ENCODE data around the gene MEOX1. TPM values are rescaled to one million over a fixed set of nuclear protein-coding genes. Genes with fewer than 3 reads are reported as not detected.
A peak's percentile ranks its signal among the peaks of the same experiment; 100 is the strongest.

MEOX1 gene
- total and polyA plus RNA-seq, 3 experiments from 2014 or later = 0.86 to 5.4 (median 1.2) TPM

DNA sequence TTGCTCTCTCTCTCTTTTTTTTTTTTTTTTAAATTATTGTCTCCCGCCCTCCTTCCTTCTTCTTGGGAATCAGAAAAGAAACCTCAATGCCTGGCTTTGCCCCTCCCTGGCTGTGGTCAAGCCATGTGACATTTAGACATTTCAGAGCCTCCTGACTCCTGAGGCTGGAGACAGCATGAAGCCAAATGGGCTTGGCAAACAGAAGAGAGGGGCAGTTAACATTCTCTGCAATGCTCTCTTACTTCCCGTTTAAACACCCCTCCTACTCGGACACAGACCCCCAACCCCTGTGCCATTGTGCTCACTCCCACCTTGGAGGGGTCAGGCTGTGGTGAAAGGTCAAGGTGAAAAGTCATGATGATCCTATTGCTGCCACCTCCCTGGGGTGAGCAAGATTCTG lies 14.7 kb upstream of the MEOX1 start:
- Mint-ChIP-seq H3K27ac (no peak overlapping the region), H3K27me3 (peaks cover 0 to 14% of the 10 kb centered on the region in 2 donors), H3K9me3 (no peaks in the 10 kb centered on the region), H3K4me1 (peaks cover 6 to 11% (median 7%) of the 10 kb centered on the region in 3 donors), H3K4me3 (no peak overlapping the region), H3K36me3 (no peaks in the 10 kb centered on the region)
- DNase-seq = no peak
- H3K36me3 ChIP-seq (ENCODE audit: insufficient read depth, low read length) = no peaks in the 10 kb centered on the region
- H3K27me3 ChIP-seq (ENCODE audit: insufficient read depth, low read length, poor library complexity, severe bottlenecking) = no peaks in the 10 kb centered on the region
- no peak overlapping the region for H3K27ac ChIP-seq (ENCODE audit: low read depth, low read length)
- POLR2A ChIA-PET = no interaction called here
- peaks cover 3% of the 10 kb centered on the region for H3K4me1 ChIP-seq (ENCODE audit: insufficient read depth, low read length)
- H3K4me3 ChIP-seq (ENCODE audit: low read length) = no peak overlapping the region
- H3K9me3 ChIP-seq (ENCODE audit: low read length) = no peaks in the 10 kb centered on the region
- CTCF ChIA-PET = interaction anchor here (1.2 to 1.4 kb wide), 3 partner anchors 14 to 283 kb away, joined by 3 to 4 read pairs (median 3); no protein-coding TSS in a partner anchor

DNA sequence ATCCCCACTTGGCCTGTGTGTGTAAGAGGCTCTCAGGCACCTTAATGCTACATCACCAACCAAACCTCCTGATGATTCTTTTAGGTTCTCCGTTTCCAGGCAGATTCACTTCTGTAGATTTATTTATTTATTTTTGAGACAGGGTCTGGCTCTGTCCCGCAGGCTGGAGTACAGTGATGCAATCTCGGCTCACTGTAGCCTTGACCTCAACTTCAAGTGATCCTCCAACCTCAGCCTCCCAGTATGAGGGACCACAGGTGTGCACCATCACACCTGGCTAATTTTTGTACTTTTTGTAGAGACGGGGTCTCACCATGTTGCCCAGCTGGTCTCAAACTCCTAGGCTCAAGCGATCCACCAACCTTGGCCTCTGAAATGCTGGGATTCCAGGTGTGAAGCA lies 12.7 kb upstream of the MEOX1 start:
- Mint-ChIP-seq H3K4me3 (no peak overlapping the region), H3K9me3 (no peaks in the 10 kb centered on the region), H3K4me1 (peaks cover 9 to 16% (median 12%) of the 10 kb centered on the region in 3 donors), H3K27me3 (peaks cover 2 to 6% of the 10 kb centered on the region in 2 donors), H3K27ac (no peak overlapping the region), H3K36me3 (no peaks in the 10 kb centered on the region)
- DNase-seq = no peak
- Histone ChIP-seq H3K36me3 (ENCODE audit: insufficient read depth, low read length) (no peaks in the 10 kb centered on the region), H3K27me3 (ENCODE audit: insufficient read depth, low read length, poor library complexity, severe bottlenecking) (no peaks in the 10 kb centered on the region), H3K9me3 (ENCODE audit: low read length) (no peaks in the 10 kb centered on the region), H3K4me1 (ENCODE audit: insufficient read depth, low read length) (peaks cover 3% of the 10 kb centered on the region), H3K27ac (ENCODE audit: low read depth, low read length) (no peak overlapping the region), H3K4me3 (ENCODE audit: low read length) (no peak overlapping the region)
- CTCF ChIA-PET = interaction anchor here (0.7 to 5.8 kb wide), 14 partner anchors 9 to 104 kb away, joined by 3 to 120 read pairs (median 5); partner anchors contain the start of gene MEOX1
- POLR2A ChIA-PET = no interaction called here

DNA sequence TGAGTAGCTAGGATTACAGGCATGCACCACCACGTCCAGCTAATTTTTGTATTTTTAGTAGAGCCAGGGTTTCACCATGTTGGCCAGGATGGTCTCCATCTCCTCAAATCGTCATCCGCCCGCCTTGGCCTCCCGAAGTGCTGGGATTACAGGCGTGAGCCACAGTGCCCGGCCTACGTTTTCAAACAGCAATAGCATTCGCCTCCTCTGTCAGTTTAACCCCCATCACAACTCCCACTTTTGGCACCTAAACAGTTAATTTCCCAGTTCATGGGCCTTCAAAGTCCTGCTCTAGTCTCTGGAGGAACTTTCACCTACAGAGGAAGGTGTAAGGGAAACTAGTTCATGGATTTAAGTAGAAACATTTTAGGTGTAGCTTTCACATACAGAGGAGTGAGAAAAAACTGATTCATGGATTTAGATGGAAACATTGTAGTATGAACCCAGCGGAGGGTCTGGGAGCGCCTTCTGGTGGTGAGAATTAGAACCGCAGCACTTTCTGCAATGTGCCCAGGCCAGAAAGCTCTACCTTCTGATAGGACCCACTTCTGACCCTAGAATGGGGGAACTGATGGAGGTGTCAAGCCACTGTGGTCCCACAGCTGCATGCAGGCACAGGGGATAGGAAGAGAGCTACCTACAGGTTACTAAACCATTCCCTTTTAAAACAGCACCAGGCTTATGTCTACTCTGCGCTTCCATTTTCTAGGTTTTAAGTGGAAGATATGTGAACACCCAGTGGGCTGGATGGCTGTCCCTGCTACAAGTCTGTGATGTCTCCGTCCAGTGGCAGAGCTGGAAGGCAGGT lies 12.0 kb upstream of the MEOX1 start:
- no peaks in the 10 kb centered on the region for H3K27me3 ChIP-seq (ENCODE audit: insufficient read depth, low read length, poor library complexity, severe bottlenecking)
- H3K36me3 ChIP-seq (ENCODE audit: insufficient read depth, low read length) = no peaks in the 10 kb centered on the region
- Mint-ChIP-seq H3K9me3 (no peaks in the 10 kb centered on the region), H3K36me3 (no peaks in the 10 kb centered on the region), H3K4me3 (no peak overlapping the region), H3K4me1 (peaks cover 9 to 16% (median 12%) of the 10 kb centered on the region in 3 donors), H3K27me3 (peaks cover 2 to 6% of the 10 kb centered on the region in 2 donors), H3K27ac (no peak overlapping the region)
- H3K4me1 ChIP-seq (ENCODE audit: insufficient read depth, low read length) = peaks cover 3% of the 10 kb centered on the region
- no peaks in the 10 kb centered on the region for H3K9me3 ChIP-seq (ENCODE audit: low read length)
- ChIA-PET POLR2A (no interaction called here), CTCF (interaction anchor here (0.7 to 5.8 kb wide), 16 partner anchors 10 to 103 kb away, joined by 3 to 120 read pairs (median 5); partner anchors contain the start of gene MEOX1)
- DNase-seq = peak; percentile 50 to 75 (median 61)
- H3K27ac ChIP-seq (ENCODE audit: low read depth, low read length) = no peak overlapping the region
- no peak overlapping the region for H3K4me3 ChIP-seq (ENCODE audit: low read length)

DNA sequence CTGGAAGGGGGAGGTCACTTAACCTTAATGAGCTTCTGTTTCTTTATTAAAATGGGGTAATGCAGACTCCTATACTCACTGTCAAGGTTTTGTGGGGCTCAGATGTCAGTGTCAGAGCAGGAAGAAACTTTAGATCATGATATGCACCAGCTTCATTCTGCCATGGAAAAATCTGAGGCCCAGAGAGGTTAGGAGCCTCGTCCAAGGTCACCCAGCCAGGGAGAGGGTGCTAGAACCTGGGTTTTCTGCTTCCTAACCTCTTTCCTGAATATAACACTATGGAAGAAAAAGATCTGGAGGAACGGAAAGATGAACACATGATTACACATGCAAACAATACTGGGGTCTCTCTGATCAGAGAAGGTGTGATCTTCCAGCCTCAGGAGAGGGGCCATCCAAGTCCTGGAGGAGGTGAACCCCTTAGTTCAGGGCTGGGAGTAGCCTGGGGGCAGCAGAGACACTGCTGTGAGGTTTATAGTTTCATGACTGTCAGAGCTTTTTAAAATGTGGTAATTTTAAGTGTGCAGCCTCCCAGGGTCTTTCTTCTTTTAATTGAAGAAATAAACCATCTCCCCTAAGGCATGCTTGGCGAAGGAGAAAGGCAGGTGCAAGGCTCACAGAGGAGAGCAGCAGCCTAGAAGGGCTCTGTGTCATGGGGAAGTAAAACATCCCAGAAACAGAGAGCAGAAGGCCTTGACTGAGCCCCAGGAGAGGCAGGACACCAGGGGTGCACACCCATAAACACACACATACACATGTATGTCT lies 10.2 kb upstream of the MEOX1 start:
- Mint-ChIP-seq H3K4me1 (peaks cover 5 to 9% (median 6%) of the 10 kb centered on the region in 3 donors), H3K27me3 (peaks cover 2 to 3% of the 10 kb centered on the region in 2 donors), H3K9me3 (no peaks in the 10 kb centered on the region), H3K4me3 (no peak overlapping the region), H3K27ac (no peak overlapping the region), H3K36me3 (no peaks in the 10 kb centered on the region)
- Histone ChIP-seq H3K27me3 (ENCODE audit: insufficient read depth, low read length, poor library complexity, severe bottlenecking) (no peaks in the 10 kb centered on the region), H3K27ac (ENCODE audit: low read depth, low read length) (no peak overlapping the region), H3K36me3 (ENCODE audit: insufficient read depth, low read length) (no peaks in the 10 kb centered on the region), H3K4me1 (ENCODE audit: insufficient read depth, low read length) (no peaks in the 10 kb centered on the region), H3K9me3 (ENCODE audit: low read length) (no peaks in the 10 kb centered on the region), H3K4me3 (ENCODE audit: low read length) (no peak overlapping the region)
- no peak for DNase-seq
- ChIA-PET POLR2A (no interaction called here), CTCF (interaction anchor here (1.6 to 5.8 kb wide), 6 partner anchors 20 to 108 kb away, joined by 3 to 120 read pairs (median 6); no protein-coding TSS in a partner anchor)

DNA sequence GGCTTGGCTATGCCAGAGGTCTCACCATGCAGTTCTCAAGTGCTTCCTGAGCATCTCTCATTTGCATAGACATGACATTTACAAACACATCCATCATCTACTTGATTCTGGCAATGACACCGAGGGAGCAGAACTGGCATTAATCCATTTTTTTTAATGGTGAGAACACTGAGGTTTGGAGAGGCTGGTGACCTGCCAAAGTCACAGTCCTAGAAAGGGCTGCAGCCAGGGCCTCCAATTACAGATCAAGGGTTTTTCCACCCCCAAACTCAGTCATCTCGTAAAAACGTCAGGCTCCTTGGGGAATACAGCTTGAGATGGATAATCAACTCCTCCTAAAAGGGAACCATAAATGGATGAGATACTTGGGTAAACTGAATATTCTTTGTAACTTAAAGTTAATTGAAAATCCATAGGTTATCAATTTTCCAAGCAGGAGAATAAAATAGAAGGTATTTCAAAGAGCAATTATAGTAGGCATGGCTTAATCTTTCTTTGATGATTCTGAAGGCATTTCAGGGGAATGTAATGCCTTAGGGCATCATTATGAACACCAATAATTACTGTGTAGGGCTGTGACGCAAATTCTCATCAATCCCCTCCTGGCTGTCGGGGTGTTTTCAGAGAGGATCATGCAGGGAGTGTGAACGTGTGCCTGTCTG lies 9.4 kb upstream of the MEOX1 start:
- no peaks in the 10 kb centered on the region for H3K9me3 Mint-ChIP-seq
- ChIA-PET CTCF (interaction anchor here (0.6 to 5.8 kb wide), 3 partner anchors 89 to 107 kb away, joined by 3 to 120 read pairs (median 3); no protein-coding TSS in a partner anchor), POLR2A (no interaction called here)
- Histone ChIP-seq H3K36me3 (ENCODE audit: insufficient read depth, low read length) (no peaks in the 10 kb centered on the region), H3K27me3 (ENCODE audit: insufficient read depth, low read length, poor library complexity, severe bottlenecking) (no peaks in the 10 kb centered on the region), H3K9me3 (ENCODE audit: low read length) (no peaks in the 10 kb centered on the region), H3K4me3 (ENCODE audit: low read length) (no peak overlapping the region), H3K27ac (ENCODE audit: low read depth, low read length) (no peak overlapping the region), H3K4me1 (ENCODE audit: insufficient read depth, low read length) (no peaks in the 10 kb centered on the region)
- no peak overlapping the region for H3K27ac Mint-ChIP-seq
- no peak for DNase-seq
- peaks cover 5 to 9% (median 6%) of the 10 kb centered on the region in 3 donors for H3K4me1 Mint-ChIP-seq
- H3K4me3 Mint-ChIP-seq = no peak overlapping the region
- no peaks in the 10 kb centered on the region for H3K36me3 Mint-ChIP-seq
- H3K27me3 Mint-ChIP-seq = peaks cover 2 to 3% of the 10 kb centered on the region in 2 donors

DNA sequence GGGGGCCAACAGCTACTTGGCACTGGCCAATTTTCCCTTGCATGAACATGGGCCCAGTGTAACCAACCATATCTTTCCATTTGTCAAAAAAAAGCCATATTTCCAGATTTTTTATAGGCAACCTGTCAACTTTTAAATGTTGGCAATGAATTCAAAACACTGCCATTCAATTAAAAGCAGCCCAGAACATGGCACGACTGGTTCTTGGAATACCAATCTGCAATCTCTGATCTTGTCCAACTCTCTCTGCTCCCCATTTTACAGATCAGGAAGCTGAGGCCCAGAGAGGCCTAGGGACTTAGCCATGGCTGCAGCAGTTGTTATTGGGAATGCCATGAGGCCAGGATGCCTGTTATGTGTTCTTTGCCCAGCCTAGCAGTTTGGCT lies 8.9 kb upstream of the MEOX1 start:
- H3K27ac Mint-ChIP-seq = no peak overlapping the region
- no peaks in the 10 kb centered on the region for H3K9me3 Mint-ChIP-seq
- Histone ChIP-seq H3K9me3 (ENCODE audit: low read length) (no peaks in the 10 kb centered on the region), H3K4me1 (ENCODE audit: insufficient read depth, low read length) (no peaks in the 10 kb centered on the region), H3K36me3 (ENCODE audit: insufficient read depth, low read length) (no peaks in the 10 kb centered on the region), H3K4me3 (ENCODE audit: low read length) (no peak overlapping the region), H3K27me3 (ENCODE audit: insufficient read depth, low read length, poor library complexity, severe bottlenecking) (no peaks in the 10 kb centered on the region), H3K27ac (ENCODE audit: low read depth, low read length) (no peak overlapping the region)
- POLR2A ChIA-PET = no interaction called here
- no peak overlapping the region for H3K4me3 Mint-ChIP-seq
- H3K36me3 Mint-ChIP-seq = no peaks in the 10 kb centered on the region
- H3K27me3 Mint-ChIP-seq = peaks cover 2 to 3% of the 10 kb centered on the region in 2 donors
- DNase-seq = no peak
- CTCF ChIA-PET = interaction anchor here (0.6 to 5.8 kb wide), 3 partner anchors 89 to 107 kb away, joined by 3 to 120 read pairs (median 3); no protein-coding TSS in a partner anchor
- peaks cover 5 to 9% (median 6%) of the 10 kb centered on the region in 3 donors for H3K4me1 Mint-ChIP-seq

DNA sequence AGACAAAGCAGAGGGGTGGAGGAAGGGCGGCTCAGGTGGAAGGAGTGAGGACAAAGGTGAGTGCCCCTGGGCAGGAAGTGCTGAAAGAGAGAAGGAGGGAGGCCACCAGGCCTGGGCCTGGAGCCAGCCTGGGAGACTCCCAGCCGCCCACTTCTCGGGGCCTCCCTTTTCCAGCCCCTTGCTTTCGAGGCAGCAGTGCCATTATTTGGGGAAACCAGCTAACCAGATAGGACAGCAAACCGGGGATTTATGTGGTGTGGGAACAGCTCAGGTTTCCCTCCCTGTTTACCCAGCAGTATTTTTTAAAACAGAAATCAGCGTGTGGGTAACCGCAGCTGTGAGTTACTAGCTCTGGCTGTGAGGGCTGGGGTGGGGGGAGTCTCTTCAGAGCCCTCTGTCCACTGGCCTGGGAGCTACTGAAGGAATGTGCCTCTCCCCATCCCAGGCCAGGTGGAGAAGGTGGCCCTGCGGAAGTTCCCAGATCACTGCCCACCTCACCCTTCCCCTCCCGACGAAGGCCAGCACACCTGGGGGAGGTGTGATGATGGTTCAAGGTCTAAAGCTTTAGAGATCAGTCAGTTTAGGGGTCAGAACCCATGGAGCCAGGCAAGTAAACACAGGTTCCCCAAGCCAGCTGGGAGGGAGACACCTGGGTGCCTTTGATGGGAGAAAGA lies 8.4 kb upstream of the MEOX1 start:
- peak overlapping the region in 1 of 8 donors; percentile 81 for H3K27ac Mint-ChIP-seq
- POLR2A ChIA-PET = no interaction called here

More for the DNA sequence above, 8.4 kb upstream of the MEOX1 start:
- DNase-seq = no peak
- Mint-ChIP-seq H3K4me1 (peaks cover 5 to 9% (median 6%) of the 10 kb centered on the region in 3 donors), H3K27me3 (peaks cover 0 to 2% of the 10 kb centered on the region in 2 donors), H3K4me3 (peak overlapping the region in 1 of 7 donors; percentile 32), H3K9me3 (no peaks in the 10 kb centered on the region), H3K36me3 (no peaks in the 10 kb centered on the region)
- Histone ChIP-seq H3K27ac (ENCODE audit: low read depth, low read length) (no peak overlapping the region), H3K9me3 (ENCODE audit: low read length) (no peaks in the 10 kb centered on the region), H3K36me3 (ENCODE audit: insufficient read depth, low read length) (no peaks in the 10 kb centered on the region), H3K27me3 (ENCODE audit: insufficient read depth, low read length, poor library complexity, severe bottlenecking) (no peaks in the 10 kb centered on the region), H3K4me1 (ENCODE audit: insufficient read depth, low read length) (no peaks in the 10 kb centered on the region), H3K4me3 (ENCODE audit: low read length) (no peak overlapping the region)
- CTCF ChIA-PET = interaction anchor here (5.8 kb wide), 1 partner anchor 94 kb away, joined by 120 read pairs; no protein-coding TSS in a partner anchor
